ENCODE data around the gene TMEM8B. TPM values are rescaled to one million over a fixed set of nuclear protein-coding genes. Genes with fewer than 3 reads are reported as not detected.

Gene TMEM8B
- total and polyA plus RNA-seq, 2 of the 8 experiments (the other 6 are each of a cell fraction or from before 2014, with no cell fraction given): 7.5 to 10.4 TPM

- H4K5ac ChIP-seq (ENCODE audit: insufficient read length, low read depth, low read length): no peak overlapping the region
- no peak overlapping the region; the same call in 1 of the 2 replicates for H2AK5ac ChIP-seq (ENCODE audit: low read depth, low read length)
- no peaks in the 10 kb centered on the region for H3K9me3 ChIP-seq (ENCODE audit: insufficient read depth in 2 of 2, low read depth in 1 of 2, low read length in 1 of 2)
- H3K23me2 ChIP-seq (ENCODE audit: low read depth, low read length): peaks cover 3% of the 10 kb centered on the region; the same call in 1 of the 2 replicates
- no peak overlapping the region for H3K14ac ChIP-seq (ENCODE audit: insufficient read length)
- 89 to 100% methylated on average over 1 to 14 of the region's 14 CpGs for WGBS, 2 experiments (ENCODE audit: extremely low coverage in 1 of 2, insufficient coverage in 1 of 2, insufficient read length in 1 of 2, insufficient replicate concordance in 2 of 2, low coverage in 1 of 2, low lambda C conversion rate in 2 of 2, missing lambda C conversion rate in 1 of 2)
- H3K36me3 ChIP-seq (ENCODE audit: control insufficient read depth in 2 of 4, insufficient read depth in 4 of 4, low read length in 3 of 4): no peaks in the 10 kb centered on the region
- H3K23ac ChIP-seq (ENCODE audit: insufficient read length): no peak overlapping the region
- DNase-seq (ENCODE audit: low read depth in 1 of 2, low spot score in 2 of 2) (no peak), FAIRE-seq (no peak)
- ChIA-PET CTCF (ENCODE audit: partially characterized antibody) (interaction anchor here (0.6 to 16.5 kb wide), 33 partner anchors 10 to 318 kb away, joined by 3 to 172 read pairs (median 5); partner anchors contain the start of genes CREB3, FAM221B, HINT2 and SPAG8), POLR2A (ENCODE audit: partially characterized antibody) (interaction anchor here (0.6 to 3.2 kb wide), 8 partner anchors 12 to 173 kb away, joined by 3 to 18 read pairs (median 3); partner anchors contain the start of genes CREB3, HINT2 and TLN1)
- H3K4me3 ChIP-seq (ENCODE audit: extremely low read depth in 1 of 4, insufficient read depth in 2 of 4, low read depth in 3 of 4, low read length in 4 of 4): no peak overlapping the region
- no peak overlapping the region for H3K4ac ChIP-seq (replicated peaks; ENCODE audit: insufficient read length, low read depth, low read length)
- H2BK12ac ChIP-seq (ENCODE audit: low read depth, low read length): no peak overlapping the region
- H2BK20ac ChIP-seq (ENCODE audit: low read length): no peak overlapping the region
- no peak overlapping the region for H3K56ac ChIP-seq (replicated peaks; ENCODE audit: insufficient read length, low read depth, low read length)
- H2BK5ac ChIP-seq (ENCODE audit: low read depth, low read length): no peak overlapping the region
- no peaks in the 10 kb centered on the region for H3K79me1 ChIP-seq (ENCODE audit: low read depth, low read length)
- no peaks in the 10 kb centered on the region for H4K20me1 ChIP-seq (replicated peaks in 1 of 2; ENCODE audit: control insufficient read depth in 1 of 2, insufficient read depth in 2 of 2, low read length in 2 of 2)
- H2BK120ac ChIP-seq (replicated peaks; ENCODE audit: low read depth, low read length): no peak overlapping the region
- no peak overlapping the region for H3K18ac ChIP-seq (ENCODE audit: extremely low read depth, low read length)
- H2BK15ac ChIP-seq (ENCODE audit: low read length): 0 out of 2 replicates have a peak overlapping the region, but pooled peaks have one; percentile 88
- no peaks in the 10 kb centered on the region for H3K79me2 ChIP-seq (ENCODE audit: control insufficient read depth in 1 of 2, insufficient read depth in 2 of 2, low read length in 2 of 2)
- H4K91ac ChIP-seq (replicated peaks; ENCODE audit: insufficient read length, low read length): no peak overlapping the region
- H3K27ac ChIP-seq (ENCODE audit: low read depth, low read length): no peak overlapping the region
- no peak overlapping the region for H4K8ac ChIP-seq (ENCODE audit: extremely low read depth, insufficient read depth, low read length)
- H3K27me3 ChIP-seq (replicated peaks in 1 of 4; ENCODE audit: control insufficient read depth in 3 of 4, extremely low read depth in 1 of 4, insufficient read depth in 3 of 4, low read length in 3 of 4): no peaks in the 10 kb centered on the region; a peak in 1 of 7 replicates
- H3K9ac ChIP-seq (replicated peaks in 1 of 4; ENCODE audit: extremely low read depth in 1 of 4, low read depth in 3 of 4, low read length in 3 of 4): no peak overlapping the region
- H3K4me1 ChIP-seq (replicated peaks in 1 of 4; ENCODE audit: control insufficient read depth in 3 of 4, insufficient read depth in 4 of 4, low read length in 3 of 4): peaks cover 0 to 5% (median 1%) of the 10 kb centered on the region in 4 experiments; a peak in 4 of 7 replicates
- no peak overlapping the region for H2AFZ ChIP-seq (ENCODE audit: low read length)
- no peak overlapping the region for H3K4me2 ChIP-seq (ENCODE audit: insufficient read depth in 1 of 2, low read depth in 2 of 2, low read length in 2 of 2)
- TF ChIP-seq POLR2AphosphoS5 (IDR thresholded peaks at IDR 0.05; ENCODE audit: low read depth, low read length): no peak
- no peak for TF ChIP-seq SAP30 (IDR thresholded peaks at IDR 0.05; ENCODE audit: insufficient read depth, insufficient replicate concordance, low read length)
- no peak for TF ChIP-seq YY1 (IDR thresholded peaks at IDR 0.05; ENCODE audit: low read depth, low read length)
- no peak for TF ChIP-seq TCF12 (IDR thresholded peaks at IDR 0.05; ENCODE audit: low read depth, low read length)
- no peak for TF ChIP-seq TAF1 (IDR thresholded peaks at IDR 0.05; ENCODE audit: low read depth, low read length)
- no peak for TF ChIP-seq FOSL1 (IDR thresholded peaks at IDR 0.05; ENCODE audit: insufficient read depth, low read depth, low read length)
- no peak for TF ChIP-seq SUZ12 (IDR thresholded peaks at IDR 0.05; ENCODE audit: low read length)
- no peak for TF ChIP-seq EP300 (IDR thresholded peaks at IDR 0.05; ENCODE audit: borderline replicate concordance in 1 of 2, low read depth in 2 of 2, low read length in 2 of 2)
- TF ChIP-seq CHD2 (IDR thresholded peaks at IDR 0.05; ENCODE audit: low read length): no peak
- no peak for TF ChIP-seq CBX8 (IDR thresholded peaks at IDR 0.05; ENCODE audit: borderline replicate concordance, low read depth, low read length)
- no peak for TF ChIP-seq BCL11A (IDR thresholded peaks at IDR 0.05; ENCODE audit: low read depth in 2 of 2, low read length in 2 of 2)
Measured at GRCh38 chr9:35834260-35835215, 5.5 kb downstream of the TMEM8B start.
